ENCODE data around the gene GHRHR.

The GHRHR gene

DNA sequence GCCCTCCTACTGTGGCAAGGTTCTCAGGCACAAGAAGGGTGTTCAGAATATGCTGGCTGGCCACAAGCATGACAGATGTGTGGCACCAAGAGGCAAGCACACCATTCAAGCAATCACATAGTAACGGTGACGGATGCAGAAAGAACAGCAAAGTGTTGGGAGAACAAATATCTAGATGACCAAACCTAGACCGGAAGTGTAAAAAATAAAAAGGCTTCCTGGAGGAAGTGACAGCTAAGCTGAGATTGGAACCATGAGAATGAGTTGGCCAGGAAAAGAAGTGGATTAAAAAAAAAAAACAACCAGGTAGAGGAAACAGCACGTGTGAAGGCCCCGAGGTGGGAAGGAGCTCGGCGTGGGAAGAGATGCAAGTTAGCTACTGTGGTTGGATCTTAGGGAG, 22.0 kb downstream of the GHRHR start:
- no peak for DNase-seq (ENCODE audit: low read depth)

DNA sequence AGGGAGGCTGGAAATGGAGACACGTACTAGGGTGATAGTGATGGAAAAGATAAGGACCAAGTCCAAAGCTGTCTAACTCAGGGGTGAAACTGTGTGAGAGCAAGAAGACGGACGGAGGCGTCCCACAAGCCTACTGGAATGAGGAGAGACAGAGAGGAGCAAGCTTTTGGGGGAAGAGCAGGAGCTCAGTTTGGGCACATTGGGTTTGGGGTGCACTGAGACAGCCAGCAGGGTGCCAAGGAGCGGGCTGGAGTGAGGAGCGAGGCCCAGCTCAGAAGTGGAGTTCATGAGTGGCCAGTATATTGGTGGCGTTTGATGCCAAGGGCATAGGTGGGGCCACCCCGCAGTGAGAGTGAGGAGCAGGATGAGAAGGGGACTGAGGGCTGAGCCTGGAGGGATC, 22.6 kb downstream of the GHRHR start:
- no peak for DNase-seq (ENCODE audit: low read depth)

DNA sequence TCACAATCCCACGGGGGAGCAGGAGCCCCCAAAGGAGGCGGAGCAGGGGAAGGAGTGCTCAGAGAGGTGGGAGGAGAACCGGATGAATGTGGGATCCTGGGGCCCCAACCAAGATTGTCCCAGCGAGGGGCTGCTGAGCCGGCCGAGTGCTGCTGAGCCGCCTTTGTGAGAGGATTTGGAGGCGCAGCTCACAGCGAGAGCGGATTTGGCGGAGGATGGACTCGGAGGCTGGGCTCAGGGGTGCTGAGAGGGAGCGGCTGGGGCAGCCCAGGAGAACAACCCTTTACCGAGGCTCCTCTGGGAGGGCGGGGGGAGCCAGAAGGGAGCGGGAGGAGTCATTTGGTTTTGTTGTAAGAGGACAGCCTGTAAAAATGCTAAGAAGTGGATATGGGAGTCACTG, 23.0 kb downstream of the GHRHR start:
- no peak for DNase-seq (ENCODE audit: low read depth)

DNA sequence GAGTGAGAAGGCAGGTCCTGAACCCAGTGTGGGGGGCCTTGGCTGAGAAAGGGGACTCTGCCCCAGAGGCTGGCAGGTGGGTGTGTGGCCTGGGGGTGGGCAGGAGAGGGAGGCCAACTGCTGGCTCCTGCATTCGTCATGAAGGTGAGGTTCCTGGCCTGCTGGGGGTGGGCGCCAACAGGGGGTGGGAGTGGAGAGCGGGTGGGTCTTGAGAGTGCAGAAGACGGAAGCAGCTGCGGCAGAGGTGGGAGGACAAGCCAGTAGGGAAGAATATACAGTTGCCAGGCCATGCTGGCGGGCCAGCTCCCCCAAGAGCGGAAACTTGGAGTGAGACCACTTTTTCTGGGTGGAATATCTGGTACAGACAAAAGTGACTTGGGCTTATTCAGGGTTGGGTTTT, 23.4 kb downstream of the GHRHR start:
- DNase-seq (ENCODE audit: low read depth) = no peak

DNA sequence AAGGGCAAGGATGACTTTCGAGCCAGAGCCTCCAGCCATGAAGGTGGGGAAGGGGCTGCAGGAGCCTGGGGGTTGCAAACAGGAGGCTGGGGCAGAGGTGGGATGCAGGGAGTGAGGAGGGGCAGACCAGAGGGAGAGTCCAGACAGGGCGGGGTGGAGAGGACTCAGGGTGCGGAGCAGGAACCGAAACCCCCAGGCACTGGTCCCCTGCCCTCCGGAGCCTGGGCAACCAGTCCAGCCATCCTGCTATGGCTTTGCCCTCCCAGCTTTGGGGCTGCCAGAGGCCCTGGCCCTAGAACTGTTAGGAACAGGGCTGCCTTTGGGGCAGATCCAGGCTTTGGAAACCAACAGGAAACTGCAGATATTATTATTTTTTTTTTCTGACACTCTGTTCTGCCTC, 24.2 kb downstream of the GHRHR start:
- DNase-seq (ENCODE audit: low read depth) = no peak

DNA sequence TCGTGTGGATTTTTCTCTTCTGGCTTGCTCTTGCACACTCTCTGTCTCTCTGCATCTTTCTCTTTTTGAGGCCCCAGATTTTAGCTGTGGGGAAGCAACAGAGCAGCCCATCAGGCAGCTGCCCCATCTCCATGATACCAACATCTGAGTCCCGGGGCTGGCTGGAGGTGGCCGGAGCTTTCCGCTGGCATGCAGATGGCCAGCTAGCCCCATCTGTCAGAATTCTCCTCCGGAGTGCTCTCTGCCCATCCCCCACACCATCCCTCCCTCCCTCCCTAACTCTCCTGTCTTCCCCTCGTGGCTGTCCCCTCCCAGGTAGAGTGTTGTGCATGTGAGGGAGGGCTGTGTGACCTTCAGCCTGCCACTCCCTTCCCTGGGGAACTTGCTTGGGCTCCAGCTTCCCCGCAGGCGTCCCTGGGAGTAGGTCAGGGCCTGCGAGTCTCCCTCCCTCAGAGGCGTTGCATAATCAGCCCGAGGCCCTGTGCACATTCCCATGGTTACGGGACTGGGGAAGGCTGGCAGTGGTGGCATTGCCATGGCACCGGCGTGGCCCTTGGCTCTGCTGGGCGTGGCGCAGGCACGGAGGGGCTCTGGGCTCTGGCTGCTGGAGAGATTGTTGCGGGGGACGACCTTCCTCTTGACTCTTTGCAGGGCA, 24.7 kb downstream of the GHRHR start:
- DNase-seq (ENCODE audit: low read depth) = no peak

DNA sequence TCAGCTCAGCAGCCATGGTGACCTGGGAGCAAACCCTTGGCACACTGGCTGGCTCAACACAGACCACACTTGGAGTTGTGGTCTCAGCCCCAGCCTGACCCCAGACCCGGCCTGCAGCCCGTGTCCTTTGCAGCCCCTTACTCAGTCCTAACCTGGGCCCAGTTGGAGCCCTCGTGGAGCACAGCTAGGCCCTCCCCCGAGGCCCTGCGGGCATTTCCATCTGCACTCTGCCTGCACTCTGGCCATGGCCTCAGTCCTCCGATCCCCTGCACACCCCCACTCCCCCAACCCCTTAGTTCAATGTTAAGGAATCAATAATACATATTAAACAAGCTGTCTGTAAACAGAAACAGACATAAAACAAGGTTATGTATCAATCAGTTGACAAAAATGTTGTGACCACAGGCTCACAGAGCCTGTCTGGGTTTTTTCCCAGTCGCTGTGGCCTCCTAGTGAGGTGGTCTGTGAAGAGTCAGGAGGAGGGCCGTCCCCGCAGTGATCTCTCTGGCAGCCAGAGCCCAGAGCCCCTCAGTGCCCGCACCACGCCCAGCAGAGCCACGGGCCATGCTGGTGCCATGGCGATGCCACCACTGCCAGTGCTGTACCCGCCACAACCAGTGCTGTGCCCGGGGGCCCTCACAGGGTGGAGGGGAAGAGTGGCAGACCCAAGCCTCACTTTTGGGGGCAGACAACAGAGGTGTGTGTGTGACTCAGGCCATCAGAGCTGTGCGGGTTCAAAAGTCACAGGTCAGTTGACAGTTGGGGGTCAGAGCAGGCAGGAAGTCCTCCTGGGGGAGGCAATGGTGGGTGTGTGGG, 25.5 kb downstream of the GHRHR start:
- DNase-seq (ENCODE audit: low read depth) = no peak

DNA sequence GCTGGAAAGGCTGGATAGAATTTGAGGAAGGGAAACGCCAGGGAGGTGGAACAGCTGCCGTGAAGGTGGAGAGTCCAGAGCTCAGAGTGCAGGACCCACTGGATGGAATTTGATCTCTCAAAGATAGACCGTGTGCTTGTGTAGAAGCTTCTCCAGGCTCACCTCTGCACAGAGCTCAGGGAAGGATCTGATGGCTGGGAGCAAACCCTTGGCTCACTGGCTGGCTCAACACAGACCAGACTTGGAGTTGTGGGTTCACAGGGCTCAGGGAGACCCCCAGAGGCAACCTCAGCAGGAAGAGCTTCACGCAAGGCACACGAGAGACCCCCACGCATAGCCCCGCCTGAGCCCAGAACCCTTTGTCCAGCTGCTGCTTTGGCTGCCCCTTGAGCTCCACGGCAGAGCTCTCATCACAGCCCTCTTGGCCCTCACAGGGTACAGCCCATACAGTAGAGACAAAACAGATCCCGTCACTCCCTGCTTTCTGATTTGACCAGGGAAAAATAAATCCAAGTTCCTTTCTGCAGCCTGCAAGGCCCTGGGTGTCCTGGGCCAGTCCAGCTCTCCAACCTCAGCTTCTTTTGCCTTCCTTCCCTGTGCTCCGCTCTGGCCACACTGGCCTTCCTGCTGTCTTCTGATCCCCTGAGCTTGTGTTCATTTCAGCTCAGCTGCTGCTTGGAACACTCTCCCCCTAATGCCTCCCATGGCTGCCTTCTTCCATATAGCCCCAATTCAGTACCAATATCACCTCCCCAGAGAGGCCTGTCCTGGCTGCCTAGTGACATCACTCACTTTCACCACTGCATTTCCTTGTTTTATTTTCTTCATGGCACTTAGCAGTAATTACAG, 26.3 kb downstream of the GHRHR start:
- no peak for DNase-seq (ENCODE audit: low read depth)

DNA sequence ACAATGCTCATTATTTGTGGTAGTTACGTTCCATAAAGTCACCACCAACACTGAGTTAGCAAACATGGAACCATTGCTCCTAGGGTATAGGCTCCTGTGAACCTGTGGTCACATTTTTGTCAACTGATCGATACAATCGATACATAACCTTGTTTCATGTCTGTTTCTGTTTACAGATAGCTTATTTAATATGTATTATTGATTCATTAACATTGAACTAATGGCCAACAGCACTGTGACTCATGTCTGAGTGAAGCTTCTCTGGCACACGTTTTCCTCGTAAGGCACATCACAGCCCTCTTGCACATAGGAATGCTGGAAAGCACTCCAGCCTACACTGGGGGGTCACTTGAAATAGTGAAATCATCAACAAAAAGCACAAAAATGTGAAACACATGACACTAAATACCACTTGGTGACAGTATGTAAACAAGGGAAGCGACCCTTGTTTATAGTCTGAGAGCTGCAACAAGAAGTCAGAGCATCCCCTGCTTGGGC, 27.0 kb downstream of the GHRHR start:
- DNase-seq (ENCODE audit: low read depth) = no peak

DNA sequence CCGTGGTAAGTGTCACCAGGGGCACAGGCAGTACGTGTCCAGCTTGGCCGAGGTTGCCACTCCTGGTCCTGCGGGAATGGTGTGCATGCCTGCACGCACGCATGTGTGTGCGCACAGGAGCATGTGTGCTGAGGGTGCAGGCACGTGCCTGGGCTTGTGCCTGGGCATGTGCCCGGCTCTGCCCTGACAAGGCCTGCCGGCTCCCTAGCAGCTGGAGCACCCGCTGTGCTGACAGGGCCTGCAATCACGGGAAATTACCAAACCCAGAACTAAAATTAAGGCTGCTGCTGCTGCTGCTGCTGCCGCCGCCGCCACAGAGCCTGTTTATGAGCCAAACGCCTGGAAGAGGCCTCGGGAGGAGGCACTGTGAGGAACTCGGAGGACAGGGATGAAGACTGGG, 28.7 kb downstream of the GHRHR start:
- no peak for DNase-seq (ENCODE audit: low read depth)

DNA sequence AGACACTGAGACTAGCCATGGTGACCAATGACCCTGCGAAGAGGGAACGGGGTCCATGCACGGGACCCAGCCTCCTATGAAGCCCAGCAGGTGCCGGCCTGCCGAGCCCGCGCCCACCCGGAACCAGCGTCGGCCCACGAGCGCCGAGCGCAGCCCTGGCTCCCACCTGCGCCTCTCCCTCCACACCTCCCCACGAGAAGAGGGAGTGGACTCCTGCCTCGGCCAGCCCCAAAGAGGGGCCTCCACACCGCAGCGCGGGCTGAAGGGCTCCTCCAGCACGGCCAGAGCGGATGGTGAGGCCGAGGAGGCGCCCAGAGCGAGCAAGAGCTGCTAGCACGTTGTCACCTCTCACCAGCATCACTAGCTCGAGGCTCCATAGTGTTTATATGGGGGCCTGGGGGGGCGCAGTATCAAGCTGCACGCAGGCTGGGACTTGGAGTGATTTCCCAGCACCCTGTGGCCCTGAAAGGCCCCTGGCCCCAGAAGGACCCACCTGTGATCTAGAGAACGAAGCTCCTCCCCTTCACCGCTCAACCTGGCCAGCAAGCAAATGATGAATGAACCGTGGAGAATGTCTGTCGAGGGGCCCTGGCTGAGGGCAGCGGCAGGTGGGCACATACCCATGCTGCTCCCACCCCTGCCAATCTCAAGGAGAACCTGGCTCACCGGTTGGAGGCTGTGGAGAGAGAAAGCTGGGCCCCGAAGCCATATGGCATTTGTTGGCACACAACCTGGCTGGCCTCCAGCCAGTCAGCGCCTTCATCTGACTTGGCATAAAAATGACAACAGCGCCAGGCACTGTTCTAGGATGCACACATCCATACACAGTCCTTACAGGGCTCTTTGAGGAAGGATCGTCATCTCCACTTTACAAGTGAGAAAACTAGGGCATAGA, 30.7 kb downstream of the GHRHR start:
- DNase-seq (ENCODE audit: low read depth) = no peak

DNA sequence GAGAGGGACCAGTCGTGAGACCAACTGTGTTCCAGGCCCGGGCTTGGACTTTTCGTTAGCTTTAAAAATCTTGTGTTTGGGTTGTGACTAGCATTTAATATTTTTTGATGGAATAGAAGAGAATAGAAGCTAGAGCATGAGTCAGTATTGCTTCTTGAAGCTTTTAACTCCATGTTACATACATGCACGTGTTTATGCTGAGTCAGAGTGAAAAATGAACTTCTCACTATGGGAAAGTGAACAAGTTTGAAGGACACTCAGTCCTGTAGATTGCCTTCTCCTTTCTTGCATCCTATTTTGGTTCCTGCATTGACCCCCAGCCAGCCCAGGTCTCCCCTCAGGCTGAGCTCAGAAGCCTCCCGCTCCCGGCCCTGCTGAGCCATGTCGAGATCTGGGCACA, 31.8 kb downstream of the GHRHR start:
- no peak for DNase-seq (ENCODE audit: low read depth)

DNA sequence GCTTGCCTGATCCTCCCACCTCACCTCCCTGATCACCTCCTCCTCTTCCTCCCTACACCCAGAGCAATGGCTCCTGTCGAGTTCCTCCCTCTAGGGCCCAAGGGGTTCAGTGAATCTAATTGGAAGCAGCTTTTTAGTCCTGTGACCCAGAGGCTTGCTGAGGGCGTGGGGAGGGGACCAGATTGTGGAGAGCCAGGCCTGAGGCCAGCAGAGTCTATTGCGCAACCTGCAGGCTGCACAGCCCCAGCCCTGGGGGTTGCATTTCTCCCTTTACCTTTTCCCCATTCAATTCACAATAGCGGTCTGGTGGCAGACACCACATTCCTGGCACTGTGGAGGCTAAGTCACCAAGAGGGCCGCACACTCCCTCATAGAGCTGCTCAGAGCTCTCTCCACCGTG, 32.5 kb downstream of the GHRHR start:
- DNase-seq (ENCODE audit: low read depth) = no peak

DNA sequence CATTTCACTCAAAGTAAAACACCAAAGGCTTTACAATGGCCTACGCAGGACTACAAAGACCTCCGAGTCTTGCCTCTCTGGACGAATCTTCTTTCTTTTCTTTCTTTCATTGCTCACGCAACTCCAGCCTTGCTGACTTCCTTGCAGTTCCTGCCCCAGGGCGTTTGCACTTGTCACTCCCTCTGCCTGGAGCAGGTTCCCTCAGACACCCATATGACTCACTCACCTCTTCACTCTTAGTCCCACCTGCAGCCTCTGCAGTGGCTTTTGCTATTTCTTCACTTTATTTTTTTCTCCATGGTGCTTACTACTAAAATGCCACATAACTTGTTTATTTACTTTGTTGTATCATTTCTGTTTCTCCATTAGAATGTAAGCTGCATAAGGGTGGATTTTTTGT, 33.1 kb downstream of the GHRHR start:
- no peak for DNase-seq (ENCODE audit: low read depth)

DNA sequence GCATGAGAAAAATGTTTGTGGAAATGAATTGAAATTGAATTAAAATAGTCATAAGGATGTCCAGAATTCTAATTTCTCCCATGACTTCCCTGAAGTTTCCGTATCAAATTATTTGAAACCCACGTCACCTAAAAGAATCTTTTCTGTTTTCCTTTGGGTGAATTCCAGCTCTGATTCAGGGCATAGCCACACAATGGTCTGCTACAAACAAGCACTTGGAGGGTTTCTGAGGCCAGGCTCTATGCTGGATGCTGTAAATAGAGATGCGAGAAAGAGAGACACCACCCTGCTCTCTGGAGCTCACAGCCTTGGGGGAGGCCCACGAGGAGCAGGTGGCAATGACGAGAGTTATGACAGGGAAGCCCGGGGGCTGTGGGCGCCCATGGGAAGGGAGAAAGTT, 33.6 kb downstream of the GHRHR start:
- DNase-seq (ENCODE audit: low read depth) = no peak

DNA sequence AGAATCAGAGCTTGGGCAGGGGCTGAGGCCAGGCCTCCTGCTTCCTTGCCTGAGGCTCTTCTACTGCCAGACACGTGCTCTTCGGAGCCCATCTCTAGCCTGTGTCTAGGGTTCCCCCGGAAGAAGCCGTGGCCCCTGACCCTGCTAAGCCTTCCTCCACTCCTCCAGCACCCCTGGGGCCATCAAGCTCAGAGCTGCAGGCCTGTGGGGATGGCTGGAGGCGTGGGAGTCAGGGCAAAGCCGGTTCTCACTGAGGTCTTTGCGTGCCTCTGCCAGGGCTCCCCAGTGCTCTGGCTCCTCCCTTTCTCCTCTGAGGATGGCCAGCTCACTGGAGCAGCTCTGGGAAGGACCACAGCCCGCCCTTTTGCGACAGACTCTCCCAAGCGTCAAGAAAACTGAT, 34.4 kb downstream of the GHRHR start:
- DNase-seq (ENCODE audit: low read depth) = no peak

DNA sequence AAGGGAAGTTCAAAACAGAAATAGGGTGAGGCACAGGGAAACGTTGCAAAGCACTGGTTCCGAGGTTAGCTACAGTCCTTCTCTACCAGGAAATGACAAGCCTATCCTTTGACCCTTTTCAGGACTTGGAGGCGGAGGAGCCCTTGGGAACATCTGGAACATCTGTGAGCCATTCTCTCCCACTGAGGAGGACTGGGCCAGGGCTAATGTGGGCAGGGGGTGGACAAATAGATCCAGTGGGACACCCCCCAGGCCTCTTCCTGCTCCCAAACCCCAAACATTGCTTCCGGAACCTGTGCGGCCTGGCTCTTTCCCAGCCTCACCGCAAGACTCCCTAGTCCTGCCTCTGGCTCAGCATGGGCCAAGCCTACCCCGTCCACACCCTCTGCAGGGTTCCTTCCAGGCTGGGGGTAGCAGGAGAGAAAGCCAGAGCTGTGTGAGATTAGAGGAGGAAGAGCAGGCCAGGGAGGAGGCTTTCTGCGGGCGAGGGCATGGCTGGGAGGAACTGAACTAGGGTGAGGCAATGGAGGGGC, 36.5 kb downstream of the GHRHR start:
- no peak for DNase-seq (ENCODE audit: low read depth)

DNA sequence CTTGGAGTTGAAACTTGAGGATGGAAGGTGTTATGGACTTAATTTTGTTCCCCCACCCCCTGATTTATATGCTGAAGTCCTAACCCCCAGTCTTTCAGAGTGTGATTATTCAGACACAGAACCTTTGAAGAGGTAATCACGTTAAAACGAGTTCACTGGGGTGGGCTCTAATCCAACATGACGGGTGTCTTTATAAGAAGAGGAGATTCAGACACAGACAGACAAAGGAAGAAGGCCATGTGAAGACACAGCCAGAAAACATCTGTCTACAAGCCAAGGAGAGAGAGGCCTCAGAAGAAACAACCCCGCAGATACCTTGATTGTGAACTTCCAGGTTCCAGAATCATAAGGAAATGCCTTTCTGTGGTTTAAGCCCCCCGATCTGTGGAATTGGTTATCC, 37.0 kb downstream of the GHRHR start:
- DNase-seq (ENCODE audit: low read depth) = no peak

DNA sequence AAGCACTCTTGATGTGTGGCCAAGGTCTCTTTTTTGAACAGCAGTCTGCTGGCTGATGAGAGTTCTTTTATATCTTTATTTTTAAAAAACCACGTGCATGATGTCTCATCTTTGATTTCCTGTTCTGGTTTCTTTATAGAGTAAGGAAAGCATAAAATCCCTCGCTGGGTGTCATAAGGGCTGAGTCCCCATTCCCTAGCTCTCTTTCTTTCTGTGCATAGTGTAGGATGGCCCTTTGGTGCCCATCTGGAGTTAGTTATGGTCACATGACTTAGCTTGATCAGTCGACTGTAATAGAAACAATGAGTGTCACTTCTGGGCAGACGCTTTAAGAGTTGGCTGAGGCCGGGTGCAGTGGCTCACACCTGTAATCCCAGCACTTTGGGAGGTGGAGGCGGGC, 38.5 kb downstream of the GHRHR start:
- no peak for DNase-seq (ENCODE audit: low read depth)

DNA sequence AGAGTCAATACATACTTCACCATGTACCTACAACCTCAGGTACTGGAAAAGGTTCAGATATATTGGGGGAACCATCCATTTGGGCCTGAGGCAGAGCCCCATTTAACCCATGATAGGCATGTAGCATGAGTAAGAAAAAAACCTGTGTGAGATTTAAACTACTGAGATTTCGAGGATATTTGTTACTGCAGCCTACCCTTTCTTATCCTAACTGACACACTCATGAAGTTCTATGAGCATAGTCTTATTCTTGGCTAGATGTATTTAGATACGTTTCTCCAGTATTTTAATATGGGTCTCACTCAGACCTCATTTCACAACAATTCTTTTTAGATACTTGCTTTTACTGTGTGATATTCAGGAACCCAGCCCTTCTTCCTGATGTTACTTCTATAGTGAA, 39.3 kb downstream of the GHRHR start:
- no peak for DNase-seq (ENCODE audit: low read depth)

DNA sequence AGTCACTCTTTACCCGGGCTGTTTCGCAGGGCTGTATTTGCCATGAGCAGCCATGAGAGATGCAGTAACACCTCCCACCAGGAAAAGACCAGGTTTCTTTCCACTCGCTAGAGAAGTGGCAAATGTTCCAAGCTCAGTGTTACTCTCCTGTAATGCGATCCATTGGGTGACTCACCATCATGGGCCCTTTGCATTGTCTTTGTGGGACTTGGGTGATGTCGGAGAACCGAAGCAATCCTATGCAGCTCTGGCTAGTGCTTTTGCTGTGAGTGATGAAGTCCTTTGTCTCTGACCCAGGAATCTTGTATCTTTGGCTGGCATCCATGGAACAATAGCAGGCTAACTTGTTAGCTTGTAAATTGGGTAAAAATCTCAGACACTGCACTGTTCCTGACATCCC, 40.0 kb downstream of the GHRHR start:
- no peak for DNase-seq (ENCODE audit: low read depth)

DNA sequence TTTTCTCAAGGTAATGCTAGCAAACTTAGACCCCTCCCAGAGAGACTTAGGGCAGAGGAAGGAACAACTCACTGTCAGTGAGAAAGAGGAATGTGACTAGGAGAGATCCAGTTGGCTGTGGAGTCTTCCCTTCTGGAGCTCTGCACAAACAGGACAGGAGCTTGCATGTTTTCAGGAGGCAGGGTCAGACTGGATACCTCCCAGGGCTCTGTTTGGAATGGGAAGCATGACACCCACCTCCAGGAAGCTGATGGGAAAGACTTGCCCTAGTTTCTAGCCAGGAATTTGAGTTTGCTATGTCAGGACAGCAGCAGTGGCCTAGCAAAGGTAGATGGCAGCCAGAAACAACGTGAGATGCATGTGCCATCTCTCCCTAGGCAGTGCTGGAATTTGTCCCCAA, 40.6 kb downstream of the GHRHR start:
- no peak for DNase-seq (ENCODE audit: low read depth)
